Activated CD4-positive, alpha-beta T cell treated with anti-CD3 and anti-CD28 coated beads for 36 hours (primary cell): ENCODE data around the gene METTL13. TPM values are rescaled to one million over a fixed set of nuclear protein-coding genes. Genes with fewer than 3 reads are reported as not detected.

ENCODE experiments used
- ATAC-seq: fragments of 200-7000 bp; cut with Tn5 transposase; one replicate; pipeline ENCODE4 v1.10.0; 2021; ENCODE audit warnings: mild to moderate bottlenecking, moderate library complexity
- CTCF ChIA-PET: fragments of 350-600 bp; sonication (Branson Sonifier 250); formaldehyde crosslinking; loops from one replicate; lab custom pipeline; 2021; ENCODE audit warnings: antibody characterized with exemption; lab: Charles Lee
- POLR2A ChIA-PET: fragments of 350-600 bp; sonication (Branson Sonifier 250); formaldehyde crosslinking; loops from one replicate; lab custom pipeline; 2021; ENCODE audit warnings: antibody characterized with exemption, inconsistent platforms; lab: Charles Lee
- DNase-seq: peaks from one replicate; pipeline ENCODE4 v3.0.0-alpha.2; 2020
- H3K27ac Mint-ChIP-seq: one replicate; pipeline ENCODE4 v1.8.0; 2021; ENCODE audit warnings: mixed read lengths
- H3K27me3 Mint-ChIP-seq: one replicate; pipeline ENCODE4 v1.8.0; 2021; ENCODE audit warnings: mixed read lengths
- H3K36me3 Mint-ChIP-seq: one replicate; pipeline ENCODE4 v1.8.0; 2021; ENCODE audit warnings: low read depth, mixed read lengths
- H3K4me1 Mint-ChIP-seq: one replicate; pipeline ENCODE4 v1.8.0; 2021; ENCODE audit warnings: mixed read lengths
- H3K4me3 Mint-ChIP-seq: one replicate; pipeline ENCODE4 v1.8.0; 2021; ENCODE audit warnings: mild to moderate bottlenecking, moderate library complexity, mixed read lengths
- H3K9me3 Mint-ChIP-seq: one replicate; pipeline ENCODE4 v1.8.0; 2021; ENCODE audit warnings: low read depth, mixed read lengths
- intact Hi-C, 2 experiments: fragments of 100-400 bp; cut with DNase I in 1 of 2; cut with micrococcal nuclease in 1 of 2; formaldehyde crosslinking; loops; one replicate each; pipeline versions ENCODE4 v1.14.2 to v1.15.1; 2022 to 2024; cut with DNase I, micrococcal nuclease
- total RNA-seq, 2 experiments: library from RNA; stranded (reverse); gene quantifications; one replicate each; pipeline ENCODE4 v1.2.3, GENCODE V29; 2021

METTL13 gene
- total RNA-seq, 2 experiments from 2014 or later = 41.1 to 52.9 TPM

- peaks cover 9% of the 10 kb centered on the region for H3K27me3 Mint-ChIP-seq
- CTCF ChIA-PET = interaction anchor here (1.0 kb wide), 1 partner anchor 34 kb away, joined by 5 read pairs; no protein-coding TSS in a partner anchor
- no peak for ATAC-seq
- DNase-seq = no peak
- no peak overlapping the region for H3K27ac Mint-ChIP-seq
- no peak overlapping the region for H3K4me3 Mint-ChIP-seq
- no peaks in the 10 kb centered on the region for H3K36me3 Mint-ChIP-seq
- no peaks in the 10 kb centered on the region for H3K4me1 Mint-ChIP-seq
- POLR2A ChIA-PET = interaction anchor here (0.6 kb wide), 1 partner anchor 18 kb away, joined by 3 read pairs; the partner anchor contains the start of gene METTL13
- no peaks in the 10 kb centered on the region for H3K9me3 Mint-ChIP-seq
- intact Hi-C loops = no loop called here
These were observed 17.7 kb upstream of the METTL13 start for GRCh38 chr1:171763764-171764163.

DNA sequence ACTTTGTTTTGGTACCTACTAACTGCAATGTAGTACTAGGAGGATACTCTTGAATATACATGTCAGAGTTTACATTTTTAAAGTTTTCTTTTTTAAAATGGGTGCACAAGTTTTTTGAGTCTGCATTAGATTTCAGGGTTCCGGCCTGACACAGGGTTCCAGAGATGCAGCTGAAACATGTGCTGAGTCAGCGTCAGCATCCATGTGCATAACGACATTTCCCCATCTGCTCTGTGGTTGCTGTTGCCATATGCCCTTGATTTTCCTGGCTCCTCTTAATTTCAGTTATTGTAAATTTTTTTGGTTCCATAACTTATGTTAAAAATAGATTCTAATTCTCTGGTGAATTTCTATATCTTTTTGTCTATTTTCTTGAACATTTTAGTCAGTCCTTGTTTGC, 12.3 kb upstream of the METTL13 start:
- Mint-ChIP-seq H3K4me1 (no peaks in the 10 kb centered on the region), H3K9me3 (no peaks in the 10 kb centered on the region), H3K36me3 (no peaks in the 10 kb centered on the region), H3K4me3 (no peak overlapping the region), H3K27ac (no peak overlapping the region), H3K27me3 (peaks cover 9% of the 10 kb centered on the region)
- ChIA-PET POLR2A (no interaction called here), CTCF (no interaction called here)
- DNase-seq = no peak
- no peak for ATAC-seq
- intact Hi-C loops = no loop called here

DNA sequence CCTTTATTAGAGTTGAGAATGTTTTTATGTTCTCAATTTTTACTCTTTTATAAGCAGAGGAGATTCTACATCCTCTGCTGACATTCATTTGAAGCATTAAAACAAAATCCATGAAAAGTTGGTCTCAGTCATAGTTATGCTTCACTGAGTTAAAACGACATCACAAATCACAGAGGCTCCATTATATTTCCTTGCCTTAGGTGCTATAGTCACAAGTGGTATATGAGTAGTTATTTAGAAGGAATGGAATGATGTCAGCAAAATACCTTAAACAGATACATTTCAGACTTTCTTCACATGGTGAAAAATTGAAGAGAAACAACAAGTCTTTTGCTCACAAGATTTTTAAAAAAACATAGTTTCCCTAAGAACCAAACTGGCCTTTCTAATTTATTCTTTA, 11.7 kb upstream of the METTL13 start:
- POLR2A ChIA-PET = no interaction called here

GRCh38 chr1:171772312-171772711, 9.1 kb upstream of the METTL13 start:
- H3K4me1 Mint-ChIP-seq = no peaks in the 10 kb centered on the region
- H3K27ac Mint-ChIP-seq = no peak overlapping the region
- H3K9me3 Mint-ChIP-seq = no peaks in the 10 kb centered on the region
- DNase-seq (no peak), ATAC-seq (no peak)
- intact Hi-C loops = no loop called here
- peaks cover 6% of the 10 kb centered on the region for H3K27me3 Mint-ChIP-seq
- no peak overlapping the region for H3K4me3 Mint-ChIP-seq
- CTCF ChIA-PET = no interaction called here
- no peaks in the 10 kb centered on the region for H3K36me3 Mint-ChIP-seq
- POLR2A ChIA-PET = no interaction called here

More for the DNA sequence above, 11.7 kb upstream of the METTL13 start:
- Mint-ChIP-seq H3K9me3 (no peaks in the 10 kb centered on the region), H3K4me1 (no peaks in the 10 kb centered on the region), H3K27me3 (peaks cover 8% of the 10 kb centered on the region), H3K4me3 (no peak overlapping the region), H3K36me3 (no peaks in the 10 kb centered on the region), H3K27ac (no peak overlapping the region)
- intact Hi-C loops = no loop called here
- CTCF ChIA-PET = no interaction called here
- ATAC-seq (no peak), DNase-seq (no peak)

- no peaks in the 10 kb centered on the region for H3K27me3 Mint-ChIP-seq
These were observed 781 bp upstream of the METTL13 start for GRCh38 chr1:171780583-171781175.

GRCh38 chr1:171783816-171784530, 2.5 kb downstream of the METTL13 start:
- H3K9me3 Mint-ChIP-seq = no peaks in the 10 kb centered on the region
- intact Hi-C loops = loop anchor here (5.0 to 10.0 kb wide), 2 partner anchors 1693 to 1889 kb away; partner anchors contain the start of genes PRDX6 (in 1 of the 2) and SCYL3 (in 1 of the 2)
- peaks cover 69% of the 10 kb centered on the region for H3K4me1 Mint-ChIP-seq
- DNase-seq (no peak), ATAC-seq (no peak)
- ChIA-PET POLR2A (no interaction called here), CTCF (interaction anchor here (0.6 to 1.0 kb wide), 2 partner anchors 15 to 49 kb away, joined by 3 to 4 read pairs; no protein-coding TSS in a partner anchor)
- peak overlapping the region; percentile 88 for H3K27ac Mint-ChIP-seq
- peak overlapping the region; percentile 92 for H3K4me3 Mint-ChIP-seq
- no peaks in the 10 kb centered on the region for H3K27me3 Mint-ChIP-seq
- peaks cover 65% of the 10 kb centered on the region for H3K36me3 Mint-ChIP-seq

More at GRCh38 chr1:171780583-171781175, 781 bp upstream of the METTL13 start:
- Mint-ChIP-seq H3K9me3 (no peaks in the 10 kb centered on the region), H3K27ac (peak overlapping the region; percentile 97), H3K4me1 (peaks cover 50% of the 10 kb centered on the region), H3K36me3 (peaks cover 35% of the 10 kb centered on the region), H3K4me3 (peak overlapping the region; percentile 92)
- no peak for DNase-seq
- no peak for ATAC-seq
- CTCF ChIA-PET = interaction anchor here (1.0 to 1.4 kb wide), 5 partner anchors 37 to 199 kb away, joined by 3 to 7 read pairs (median 6); partner anchors contain the start of gene VAMP4
- intact Hi-C loops = loop anchor here (1.0 to 10.0 kb wide), 13 partner anchors 14 to 1986 kb away; partner anchors contain the start of genes DNM3 (in 2 of the 2), SCYL3 (in 2 of the 2), VAMP4 (in 2 of the 2) and GORAB (in 1 of the 2)
- POLR2A ChIA-PET = interaction anchor here (0.6 to 0.9 kb wide), 2 partner anchors 10 to 40 kb away, joined by 3 read pairs; no protein-coding TSS in a partner anchor

GRCh38 chr1:171784784-171785183, 3.3 kb downstream of the METTL13 start:
- intact Hi-C loops = loop anchor here (5.0 to 10.0 kb wide), 2 partner anchors 1693 to 1890 kb away; partner anchors contain the start of genes PRDX6 (in 1 of the 2) and SCYL3 (in 1 of the 2)
- peaks cover 71% of the 10 kb centered on the region for H3K36me3 Mint-ChIP-seq
- ATAC-seq (no peak), DNase-seq (peak; percentile 14)
- H3K9me3 Mint-ChIP-seq = no peaks in the 10 kb centered on the region
- ChIA-PET POLR2A (interaction anchor here (0.7 kb wide), 1 partner anchor 573 kb away, joined by 4 read pairs; no protein-coding TSS in a partner anchor), CTCF (interaction anchor here (0.5 to 1.4 kb wide), 5 partner anchors 14 to 1978 kb away, joined by 3 to 4 read pairs (median 3); no protein-coding TSS in a partner anchor)
- no peaks in the 10 kb centered on the region for H3K27me3 Mint-ChIP-seq
- H3K4me3 Mint-ChIP-seq = peak overlapping the region; percentile 61
- H3K27ac Mint-ChIP-seq = peak overlapping the region; percentile 88
- H3K4me1 Mint-ChIP-seq = peaks cover 69% of the 10 kb centered on the region

DNA sequence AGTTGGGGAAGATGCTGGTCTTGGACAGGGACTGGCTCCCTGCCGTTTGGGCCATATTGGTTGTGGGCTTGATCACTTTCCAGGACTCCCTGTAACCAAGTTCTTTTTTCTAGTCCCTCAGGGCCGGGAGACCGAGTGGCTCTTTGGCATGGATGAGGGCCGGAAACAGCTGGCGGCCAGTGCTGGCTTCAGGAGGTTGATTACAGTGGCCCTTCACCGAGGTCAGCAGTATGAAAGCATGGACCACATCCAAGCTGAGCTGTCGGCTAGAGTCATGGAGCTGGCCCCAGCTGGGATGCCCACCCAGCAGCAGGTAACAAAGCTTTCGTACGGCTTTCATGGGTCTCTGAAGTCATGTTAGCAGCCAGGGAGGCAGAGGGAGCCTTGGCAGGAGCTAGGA, 4.3 kb downstream of the METTL13 start:
- peak overlapping the region; percentile 88 for H3K27ac Mint-ChIP-seq
- ATAC-seq (no peak), DNase-seq (no peak)
- H3K27me3 Mint-ChIP-seq = no peaks in the 10 kb centered on the region
- peaks cover 77% of the 10 kb centered on the region for H3K36me3 Mint-ChIP-seq
- intact Hi-C loops = loop anchor here in 1 of 2 experiments (10.0 kb wide), 1 partner anchor 1891 kb away; the partner anchor contains the start of gene SCYL3
- H3K9me3 Mint-ChIP-seq = no peaks in the 10 kb centered on the region
- no peak overlapping the region for H3K4me3 Mint-ChIP-seq
- POLR2A ChIA-PET = no interaction called here
- peaks cover 59% of the 10 kb centered on the region for H3K4me1 Mint-ChIP-seq
- CTCF ChIA-PET = interaction anchor here (0.5 to 1.9 kb wide), 4 partner anchors 13 to 138 kb away, joined by 3 to 6 read pairs (median 4); no protein-coding TSS in a partner anchor

- intact Hi-C loops = loop anchor here in 1 of 2 experiments (10.0 kb wide), 1 partner anchor 1892 kb away; the partner anchor contains the start of gene SCYL3
- no peak for ATAC-seq
- ChIA-PET POLR2A (no interaction called here), CTCF (interaction anchor here (1.9 kb wide), 1 partner anchor 15 kb away, joined by 6 read pairs; no protein-coding TSS in a partner anchor)
- peaks cover 82% of the 10 kb centered on the region for H3K36me3 Mint-ChIP-seq
- H3K27ac Mint-ChIP-seq = no peak overlapping the region
- H3K27me3 Mint-ChIP-seq = no peaks in the 10 kb centered on the region
- DNase-seq = no peak
- no peaks in the 10 kb centered on the region for H3K9me3 Mint-ChIP-seq
- peaks cover 56% of the 10 kb centered on the region for H3K4me1 Mint-ChIP-seq
- H3K4me3 Mint-ChIP-seq = no peak overlapping the region
These were observed 5.1 kb downstream of the METTL13 start for GRCh38 chr1:171786534-171786933.

- intact Hi-C loops = loop anchor here in 1 of 2 experiments (10.0 kb wide), 1 partner anchor 1893 kb away; the partner anchor contains the start of gene SCYL3
- no peak for ATAC-seq
- POLR2A ChIA-PET = no interaction called here
These were observed 6.4 kb downstream of the METTL13 start for GRCh38 chr1:171787686-171788480.

More at GRCh38 chr1:171787686-171788480, 6.4 kb downstream of the METTL13 start:
- Mint-ChIP-seq H3K27ac (peak overlapping the region; percentile 45), H3K9me3 (no peaks in the 10 kb centered on the region), H3K4me1 (peaks cover 54% of the 10 kb centered on the region), H3K4me3 (no peak overlapping the region), H3K27me3 (no peaks in the 10 kb centered on the region), H3K36me3 (peaks cover 83% of the 10 kb centered on the region)
- DNase-seq = no peak
- CTCF ChIA-PET = interaction anchor here (0.6 kb wide), 2 partner anchors 63 to 196 kb away, joined by 3 to 4 read pairs; no protein-coding TSS in a partner anchor
